Mammary epithelial cell (primary cell): ENCODE measurements around the gene GPX6.

ENCODE experiments used
- EZH2 ChIP-seq: IDR thresholded peaks from 2 replicates; pipeline ENCODE4 v1.6.1; 2012; ENCODE audit warnings: low read length, inconsistent platforms, borderline replicate concordance
- TF ChIP-seq, protein P1 (sequence below), 2 donors: IDR thresholded peaks in 1 of 2; conservative IDR thresholded peaks in 1 of 2; 2 replicates each; pipeline ENCODE4 v1.5.1; 2011 to 2012; ENCODE audit warnings: inconsistent platforms in 2 of 2, low read length in 2 of 2, mild to moderate bottlenecking in 2 of 2, control low read depth in 1 of 2, low read depth in 1 of 2; ENCODE audit not compliant: insufficient read depth in 1 of 2; ENCODE audit errors: extremely low read depth in 1 of 2

- TF ChIP-seq EZH2, result no peak
- TF ChIP-seq, protein P1, sequence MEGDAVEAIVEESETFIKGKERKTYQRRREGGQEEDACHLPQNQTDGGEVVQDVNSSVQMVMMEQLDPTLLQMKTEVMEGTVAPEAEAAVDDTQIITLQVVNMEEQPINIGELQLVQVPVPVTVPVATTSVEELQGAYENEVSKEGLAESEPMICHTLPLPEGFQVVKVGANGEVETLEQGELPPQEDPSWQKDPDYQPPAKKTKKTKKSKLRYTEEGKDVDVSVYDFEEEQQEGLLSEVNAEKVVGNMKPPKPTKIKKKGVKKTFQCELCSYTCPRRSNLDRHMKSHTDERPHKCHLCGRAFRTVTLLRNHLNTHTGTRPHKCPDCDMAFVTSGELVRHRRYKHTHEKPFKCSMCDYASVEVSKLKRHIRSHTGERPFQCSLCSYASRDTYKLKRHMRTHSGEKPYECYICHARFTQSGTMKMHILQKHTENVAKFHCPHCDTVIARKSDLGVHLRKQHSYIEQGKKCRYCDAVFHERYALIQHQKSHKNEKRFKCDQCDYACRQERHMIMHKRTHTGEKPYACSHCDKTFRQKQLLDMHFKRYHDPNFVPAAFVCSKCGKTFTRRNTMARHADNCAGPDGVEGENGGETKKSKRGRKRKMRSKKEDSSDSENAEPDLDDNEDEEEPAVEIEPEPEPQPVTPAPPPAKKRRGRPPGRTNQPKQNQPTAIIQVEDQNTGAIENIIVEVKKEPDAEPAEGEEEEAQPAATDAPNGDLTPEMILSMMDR (conservative IDR thresholded peaks at IDR 0.05 in 1 of 2, IDR thresholded peaks at IDR 0.05 in 1 of 2; ENCODE audit: extremely low read depth in 1 of 2, insufficient read depth in 1 of 2, low read depth in 1 of 2, low read length in 2 of 2), result no peak
These were observed 18.3 kb downstream of the GPX6 start for GRCh38 chr6:28497306-28497705.
